ENCODE measurements around the gene TDG. TPM values are rescaled to one million over a fixed set of nuclear protein-coding genes. Genes with fewer than 3 reads are reported as not detected.

TDG gene
- total RNA-seq, 2 donors from 2014 or later, result 10.2 to 13.7 TPM

DNA sequence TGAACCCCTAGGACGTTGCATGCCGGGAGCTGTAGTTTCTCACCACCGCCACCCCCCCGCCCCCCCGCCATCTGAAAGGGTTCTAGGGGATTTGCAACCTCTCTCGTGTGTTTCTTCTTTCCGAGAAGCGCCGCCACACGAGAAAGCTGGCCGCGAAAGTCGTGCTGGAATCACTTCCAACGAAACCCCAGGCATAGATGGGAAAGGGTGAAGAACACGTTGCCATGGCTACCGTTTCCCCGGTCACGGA is 36.0 kb upstream of the TDG start:
- H3K4me1 ChIP-seq, result peaks cover 0 to 43% of the 10 kb centered on the region in 2 donors
- TF ChIP-seq, protein P1, sequence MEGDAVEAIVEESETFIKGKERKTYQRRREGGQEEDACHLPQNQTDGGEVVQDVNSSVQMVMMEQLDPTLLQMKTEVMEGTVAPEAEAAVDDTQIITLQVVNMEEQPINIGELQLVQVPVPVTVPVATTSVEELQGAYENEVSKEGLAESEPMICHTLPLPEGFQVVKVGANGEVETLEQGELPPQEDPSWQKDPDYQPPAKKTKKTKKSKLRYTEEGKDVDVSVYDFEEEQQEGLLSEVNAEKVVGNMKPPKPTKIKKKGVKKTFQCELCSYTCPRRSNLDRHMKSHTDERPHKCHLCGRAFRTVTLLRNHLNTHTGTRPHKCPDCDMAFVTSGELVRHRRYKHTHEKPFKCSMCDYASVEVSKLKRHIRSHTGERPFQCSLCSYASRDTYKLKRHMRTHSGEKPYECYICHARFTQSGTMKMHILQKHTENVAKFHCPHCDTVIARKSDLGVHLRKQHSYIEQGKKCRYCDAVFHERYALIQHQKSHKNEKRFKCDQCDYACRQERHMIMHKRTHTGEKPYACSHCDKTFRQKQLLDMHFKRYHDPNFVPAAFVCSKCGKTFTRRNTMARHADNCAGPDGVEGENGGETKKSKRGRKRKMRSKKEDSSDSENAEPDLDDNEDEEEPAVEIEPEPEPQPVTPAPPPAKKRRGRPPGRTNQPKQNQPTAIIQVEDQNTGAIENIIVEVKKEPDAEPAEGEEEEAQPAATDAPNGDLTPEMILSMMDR (IDR thresholded peaks at IDR 0.05), result no peak
- H3K27me3 ChIP-seq, result no peaks in the 10 kb centered on the region
- peak overlapping the region; percentile 92 to 93 for H3K27ac ChIP-seq
- H3K9me3 ChIP-seq, result no peaks in the 10 kb centered on the region
- peak; percentile 92 for DNase-seq (ENCODE audit: low spot score)
- peaks cover 25% of the 10 kb centered on the region for H3K36me3 ChIP-seq
- peak overlapping the region; percentile 51 to 66 for H3K4me3 ChIP-seq

GRCh38 chr12:103930034-103930786 is 35.5 kb upstream of the TDG start, which contains the start of gene HSP90B1:
HSP90B1 (plus strand) TSS chr12:103930410; CDS start chr12:103930516, 106 bp downstream.
- Histone ChIP-seq H3K36me3 (peaks cover 30% of the 10 kb centered on the region), H3K9me3 (no peaks in the 10 kb centered on the region), H3K27me3 (no peaks in the 10 kb centered on the region), H3K27ac (peak within 1 kb of the TSS; percentile 93 to 96), H3K4me1 (peaks cover 0 to 48% of the 10 kb centered on the region in 2 donors), H3K4me3 (peak within 1 kb of the TSS; percentile 67 to 93)
- TF ChIP-seq, protein P1 (IDR thresholded peaks at IDR 0.05), result no peak
- peak; percentile 100 for DNase-seq (ENCODE audit: low spot score)

DNA sequence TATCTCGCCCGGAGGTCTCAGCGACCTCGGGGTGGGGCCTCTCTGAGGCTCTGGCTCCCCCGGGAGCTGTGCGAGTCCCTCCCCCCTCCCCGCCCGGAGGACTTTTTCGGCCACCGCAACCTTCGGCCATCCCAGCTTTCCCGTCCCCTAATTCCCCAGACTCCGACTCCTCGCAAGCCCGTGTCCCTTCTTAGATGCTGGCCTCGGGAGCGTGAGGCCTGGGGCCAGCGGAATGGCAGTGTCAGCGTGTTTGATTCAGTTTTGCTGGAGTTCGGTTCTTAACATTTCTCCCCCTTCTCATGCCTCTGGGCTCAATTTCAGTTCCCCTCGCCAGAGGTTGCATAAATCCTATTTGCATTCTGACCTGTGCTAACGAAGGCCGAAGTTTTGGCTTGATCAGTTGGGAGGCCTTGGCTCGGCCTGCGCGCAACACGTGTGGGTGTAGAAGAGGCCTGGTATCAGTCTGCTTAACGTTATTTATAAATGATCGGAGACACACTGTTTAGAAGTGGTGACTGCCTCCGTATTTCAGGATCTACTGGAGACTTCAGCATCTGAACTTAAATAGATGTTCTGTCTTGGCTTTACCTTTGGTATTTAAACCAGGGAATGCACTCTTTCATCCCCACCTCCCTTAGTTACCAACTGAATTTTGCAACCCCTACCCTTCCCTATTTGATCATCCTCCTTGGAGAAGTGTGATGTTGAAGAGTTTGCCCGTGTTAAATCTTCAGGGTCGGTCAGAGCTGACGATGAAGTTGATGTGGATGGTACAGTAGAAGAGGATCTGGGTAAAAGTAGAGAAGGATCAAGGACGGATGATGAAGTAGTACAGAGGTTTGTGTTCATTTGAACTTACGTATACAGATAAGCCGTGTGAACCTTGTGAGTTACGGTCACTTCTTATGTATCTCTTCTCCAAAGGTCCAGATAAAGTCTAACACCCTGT is 34.6 kb upstream of the TDG start:
- H3K4me3 ChIP-seq, result peak overlapping the region; percentile 67 to 93

DNA sequence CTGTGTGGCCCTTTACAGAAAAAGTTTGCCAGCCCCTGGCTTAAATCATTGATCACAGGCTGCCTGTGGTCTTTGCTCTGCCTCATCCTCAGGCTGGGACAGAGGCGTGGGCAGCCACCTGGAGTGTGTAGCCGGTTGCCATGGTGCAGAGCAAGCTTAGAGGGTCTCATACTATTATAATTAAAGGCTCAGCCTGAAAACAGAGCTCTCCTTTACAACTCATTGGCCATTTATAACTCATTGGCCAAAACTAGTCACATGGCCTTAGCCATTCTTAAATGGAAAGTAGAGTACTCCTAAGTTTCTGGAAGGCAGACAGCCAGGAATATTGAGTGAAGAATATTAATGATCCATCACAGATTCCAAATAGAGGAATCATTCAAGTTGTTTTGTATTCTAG is 32.4 kb upstream of the TDG start:
- peaks cover 60% of the 10 kb centered on the region for H3K36me3 ChIP-seq
- H3K4me3 ChIP-seq, result no peak overlapping the region
- TF ChIP-seq, protein P1 (IDR thresholded peaks at IDR 0.05), result no peak
- no peak for DNase-seq (ENCODE audit: low spot score)
- H3K9me3 ChIP-seq, result no peaks in the 10 kb centered on the region
- peaks cover 0 to 58% of the 10 kb centered on the region in 2 donors for H3K4me1 ChIP-seq
- H3K27ac ChIP-seq, result no peak overlapping the region
- H3K27me3 ChIP-seq, result no peaks in the 10 kb centered on the region

More for the DNA sequence above, 34.6 kb upstream of the TDG start:
- TF ChIP-seq, protein P1 (IDR thresholded peaks at IDR 0.05), result no peak
- Histone ChIP-seq H3K36me3 (peaks cover 38% of the 10 kb centered on the region), H3K4me1 (peaks cover 0 to 55% of the 10 kb centered on the region in 2 donors), H3K9me3 (no peaks in the 10 kb centered on the region), H3K27ac (peak overlapping the region; percentile 90 to 96), H3K27me3 (no peaks in the 10 kb centered on the region)
- DNase-seq (ENCODE audit: low spot score), result no peak

DNA sequence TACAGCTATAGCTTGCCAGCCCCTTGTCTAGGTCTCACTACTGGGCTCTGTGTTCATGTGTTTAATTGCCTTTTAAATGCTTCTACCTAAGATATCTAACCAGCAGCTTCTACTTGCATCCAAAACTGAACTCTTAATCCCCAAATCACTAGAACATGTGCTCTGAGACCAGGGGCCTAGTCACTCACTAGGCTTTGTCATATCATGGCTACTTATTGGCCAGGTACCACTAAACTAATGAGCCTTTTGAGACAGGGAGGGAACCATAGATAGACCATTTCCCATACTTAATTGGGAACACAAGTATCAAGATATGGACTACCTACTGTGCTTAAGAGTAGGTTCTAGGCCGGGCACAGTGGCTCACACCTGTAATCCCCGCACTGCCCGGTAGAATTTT is 29.0 kb upstream of the TDG start:
- DNase-seq (ENCODE audit: low spot score), result no peak
- peaks cover 95% of the 10 kb centered on the region for H3K36me3 ChIP-seq
- peaks cover 0 to 43% of the 10 kb centered on the region in 2 donors for H3K4me1 ChIP-seq
- H3K4me3 ChIP-seq, result no peak overlapping the region
- H3K27ac ChIP-seq, result no peak overlapping the region
- no peaks in the 10 kb centered on the region for H3K9me3 ChIP-seq
- no peaks in the 10 kb centered on the region for H3K27me3 ChIP-seq
- TF ChIP-seq, protein P1 (IDR thresholded peaks at IDR 0.05), result no peak

Data from right atrium auricular region (tissue), 2 donors.